ENCODE measurements around the gene OTULIN.

DNA sequence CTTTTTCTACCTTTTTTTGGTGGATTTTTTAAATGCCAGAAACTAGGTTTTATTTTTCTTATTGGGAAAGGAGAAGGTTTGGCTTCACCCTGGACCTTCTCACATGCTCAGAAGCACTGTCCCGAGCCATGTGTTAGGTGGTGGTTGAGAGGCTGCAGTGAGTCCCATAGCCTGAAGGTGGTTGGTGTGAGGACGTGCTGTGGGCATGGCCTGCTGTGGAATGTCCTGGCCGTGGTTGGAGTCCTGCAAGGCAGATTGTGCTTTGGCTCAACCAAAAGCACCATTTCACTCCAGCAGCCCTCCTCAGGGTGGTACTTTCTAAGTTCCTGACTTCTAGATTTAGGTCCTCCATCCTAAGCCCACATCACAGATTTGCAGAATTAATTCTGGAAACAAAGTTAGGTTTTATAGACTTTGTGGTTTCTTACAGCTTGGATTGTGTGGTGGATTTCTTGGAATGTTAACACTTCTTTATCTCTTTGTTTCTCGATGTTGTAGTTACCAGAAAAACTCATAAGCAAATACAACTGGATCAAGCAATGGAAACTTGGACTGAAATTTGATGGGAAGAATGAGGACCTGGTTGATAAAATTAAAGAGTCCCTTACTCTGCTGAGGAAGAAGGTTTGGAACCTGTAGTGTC, 22.6 kb downstream of the OTULIN start:
- TF ChIP-seq CTCF (IDR thresholded peaks at IDR 0.05), result no peak
- TF ChIP-seq POLR2A (IDR thresholded peaks at IDR 0.05), result no peak

Data from tibial nerve (tissue), 3 donors.